Skeletal muscle satellite cell (primary cell): ENCODE data around the gene SLC2A2. TPM values are rescaled to one million over a fixed set of nuclear protein-coding genes. Genes with fewer than 3 reads are reported as not detected.

Source experiments
- H3K27me3 ChIP-seq: 2 replicates; pipeline ENCODE4 v1.7.0; 2013; ENCODE audit warnings: low read length; ENCODE audit not compliant: control insufficient read depth, insufficient read depth
- H3K36me3 ChIP-seq: 2 replicates; pipeline ENCODE4 v1.7.0; 2013; ENCODE audit warnings: mild to moderate bottlenecking, control low read depth, low read length; ENCODE audit not compliant: insufficient read depth
- H3K4me1 ChIP-seq: 2 replicates; pipeline ENCODE4 v1.7.0; 2013; ENCODE audit warnings: low read length; ENCODE audit not compliant: control insufficient read depth, insufficient read depth
- H3K4me2 ChIP-seq: 2 replicates; pipeline ENCODE4 v1.7.0; 2013; ENCODE audit warnings: mild to moderate bottlenecking, low read length
- H3K4me3 ChIP-seq: 2 replicates; pipeline ENCODE4 v1.7.0; 2013; ENCODE audit warnings: low read length
- H3K9ac ChIP-seq: 2 replicates; pipeline ENCODE4 v1.7.0; 2013; ENCODE audit warnings: mild to moderate bottlenecking, low read depth, low read length, moderate library complexity
- H3K9me3 ChIP-seq: replicated peaks from 2 replicates; pipeline ENCODE4 v1.7.0; 2013; ENCODE audit warnings: mild to moderate bottlenecking, control low read depth, low read length
- total RNA-seq: library from RNA; depleted of rRNA; stranded (reverse); fragments of >200 nt; gene quantifications from 2 replicates; pipeline ENCODE4 v1.2.3, GENCODE V29; 2012; rRNA removed

Gene SLC2A2
- total RNA-seq: not detected in 2 replicates

DNA sequence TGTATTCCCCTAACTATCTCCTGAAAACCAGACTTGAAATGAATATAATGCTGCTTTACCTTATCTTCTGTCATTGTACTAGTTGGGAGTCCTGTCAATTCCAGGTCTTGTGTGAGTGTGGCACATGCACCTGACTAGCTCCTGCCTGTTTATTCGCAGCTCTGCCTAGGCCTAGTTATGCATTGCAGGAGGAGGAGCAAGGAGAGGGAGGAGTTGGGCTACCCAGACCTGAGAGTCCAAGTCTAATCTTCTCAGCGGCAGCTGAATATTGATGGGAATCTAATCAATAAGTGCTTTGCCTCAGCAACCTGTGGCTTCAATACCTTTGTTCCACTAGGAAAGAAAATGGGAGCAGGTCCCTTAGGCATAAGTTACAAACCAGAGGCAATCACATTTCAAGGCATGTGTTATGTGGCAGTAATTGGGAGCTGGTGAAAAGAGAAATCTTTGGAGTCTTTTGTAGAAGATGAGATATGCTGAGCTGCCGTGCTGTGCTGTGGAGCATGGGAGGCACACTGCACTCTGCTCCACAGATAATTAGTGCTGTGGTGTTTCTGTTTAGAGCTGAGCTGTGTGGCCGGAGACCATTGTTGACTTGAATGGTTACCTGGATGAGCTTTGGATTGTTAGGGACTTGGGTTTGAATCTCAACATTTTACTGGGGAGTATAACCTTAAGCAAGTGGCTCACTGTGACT, at the start of gene SLC2A2:
Gene SLC2A2 (minus strand): TSS at position 124 of the 697 bp plus-strand sequence. CDS start 50 bp downstream, at position 74.
- Histone ChIP-seq H3K4me1 (peaks cover 20% of the 10 kb centered on the region), H3K4me3 (no peak within 1 kb of the TSS), H3K36me3 (no peaks in the 10 kb centered on the region), H3K27me3 (no peaks in the 10 kb centered on the region), H3K9ac (no peak within 1 kb of the TSS), H3K9me3 (no peaks in the 10 kb centered on the region), H3K4me2 (no peak within 1 kb of the TSS)

- H3K4me1 ChIP-seq: no peaks in the 10 kb centered on the region
- no peak overlapping the region for H3K9ac ChIP-seq
- H3K4me2 ChIP-seq: no peak overlapping the region
- no peaks in the 10 kb centered on the region for H3K9me3 ChIP-seq
- no peak overlapping the region for H3K4me3 ChIP-seq
- H3K27me3 ChIP-seq: no peaks in the 10 kb centered on the region
- H3K36me3 ChIP-seq: no peaks in the 10 kb centered on the region
Measured at GRCh38 chr3:171072432-171072831, 45.9 kb upstream of the SLC2A2 start.

DNA sequence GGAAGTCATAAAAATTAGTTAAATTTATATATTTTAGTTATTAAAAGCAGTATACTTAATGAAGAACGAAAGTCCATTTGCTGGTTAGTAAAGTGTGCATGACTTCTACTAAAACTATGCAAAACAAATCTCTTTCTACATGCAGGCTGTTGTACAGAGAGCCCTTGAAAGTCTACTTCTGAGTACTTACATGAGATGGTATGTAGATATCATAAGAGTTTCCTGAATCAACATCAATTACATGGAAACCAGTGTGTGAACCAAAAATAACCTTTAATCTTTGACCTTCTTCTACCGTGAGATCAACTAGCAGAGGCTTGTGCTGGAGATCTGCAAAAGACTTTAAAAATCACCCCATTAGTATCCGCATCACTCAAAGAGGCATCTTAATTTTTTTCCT, 42.1 kb upstream of the SLC2A2 start:
- Histone ChIP-seq H3K9me3 (no peaks in the 10 kb centered on the region), H3K4me3 (no peak overlapping the region), H3K4me2 (no peak overlapping the region), H3K9ac (no peak overlapping the region), H3K36me3 (no peaks in the 10 kb centered on the region), H3K27me3 (no peaks in the 10 kb centered on the region), H3K4me1 (no peaks in the 10 kb centered on the region)

GRCh38 chr3:171066206-171066605, 39.7 kb upstream of the SLC2A2 start:
- no peaks in the 10 kb centered on the region for H3K9me3 ChIP-seq
- no peaks in the 10 kb centered on the region for H3K36me3 ChIP-seq
- no peaks in the 10 kb centered on the region for H3K27me3 ChIP-seq
- H3K4me3 ChIP-seq: no peak overlapping the region
- no peaks in the 10 kb centered on the region for H3K4me1 ChIP-seq
- H3K4me2 ChIP-seq: no peak overlapping the region
- H3K9ac ChIP-seq: no peak overlapping the region

GRCh38 chr3:171065732-171066131, 39.2 kb upstream of the SLC2A2 start:
- no peaks in the 10 kb centered on the region for H3K9me3 ChIP-seq
- H3K4me1 ChIP-seq: no peaks in the 10 kb centered on the region
- no peak overlapping the region for H3K9ac ChIP-seq
- H3K4me3 ChIP-seq: no peak overlapping the region
- no peaks in the 10 kb centered on the region for H3K36me3 ChIP-seq
- no peak overlapping the region for H3K4me2 ChIP-seq
- H3K27me3 ChIP-seq: no peaks in the 10 kb centered on the region

- H3K4me1 ChIP-seq: no peaks in the 10 kb centered on the region
- H3K36me3 ChIP-seq: no peaks in the 10 kb centered on the region
- H3K27me3 ChIP-seq: no peaks in the 10 kb centered on the region
- H3K9ac ChIP-seq: no peak overlapping the region
- no peak overlapping the region for H3K4me2 ChIP-seq
- no peak overlapping the region for H3K4me3 ChIP-seq
- H3K9me3 ChIP-seq: no peaks in the 10 kb centered on the region
Measured at GRCh38 chr3:171064461-171064860, 37.9 kb upstream of the SLC2A2 start.

DNA sequence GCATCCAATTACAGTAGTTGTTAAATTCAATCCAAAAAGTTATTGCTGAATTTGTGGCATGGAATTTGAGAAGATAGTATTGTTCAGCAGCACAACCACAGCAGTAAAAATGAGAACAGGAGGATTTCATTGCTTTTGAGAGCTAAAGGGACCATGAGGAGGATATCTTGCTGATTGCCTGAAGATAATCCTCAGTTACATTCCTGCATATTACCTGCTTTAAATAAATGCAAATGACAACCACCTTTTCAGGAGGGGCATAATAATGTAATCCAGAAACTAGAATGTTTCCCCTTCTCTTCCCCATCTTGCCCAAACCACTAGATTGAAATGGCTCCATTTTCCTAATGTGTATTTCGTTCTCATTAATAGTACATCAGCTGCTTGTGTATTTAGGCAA, 35.2 kb upstream of the SLC2A2 start:
- no peak overlapping the region for H3K4me2 ChIP-seq
- H3K4me1 ChIP-seq: peaks cover 4% of the 10 kb centered on the region
- no peak overlapping the region for H3K9ac ChIP-seq
- no peak overlapping the region for H3K4me3 ChIP-seq
- H3K36me3 ChIP-seq: no peaks in the 10 kb centered on the region
- no peaks in the 10 kb centered on the region for H3K9me3 ChIP-seq
- H3K27me3 ChIP-seq: no peaks in the 10 kb centered on the region

GRCh38 chr3:171059978-171060377, 33.5 kb upstream of the SLC2A2 start:
- peaks cover 19% of the 10 kb centered on the region for H3K4me1 ChIP-seq
- no peaks in the 10 kb centered on the region for H3K9me3 ChIP-seq
- no peak overlapping the region for H3K9ac ChIP-seq
- H3K4me2 ChIP-seq: no peak overlapping the region
- H3K4me3 ChIP-seq: no peak overlapping the region
- H3K36me3 ChIP-seq: no peaks in the 10 kb centered on the region
- H3K27me3 ChIP-seq: no peaks in the 10 kb centered on the region

- no peaks in the 10 kb centered on the region for H3K27me3 ChIP-seq
- no peak overlapping the region for H3K4me3 ChIP-seq
- H3K9me3 ChIP-seq: no peaks in the 10 kb centered on the region
- no peak overlapping the region for H3K4me2 ChIP-seq
- H3K36me3 ChIP-seq: no peaks in the 10 kb centered on the region
- no peak overlapping the region for H3K9ac ChIP-seq
- peaks cover 21% of the 10 kb centered on the region for H3K4me1 ChIP-seq
Measured at GRCh38 chr3:171058873-171059603, 32.5 kb upstream of the SLC2A2 start.

GRCh38 chr3:171058058-171058457, 31.5 kb upstream of the SLC2A2 start:
- no peaks in the 10 kb centered on the region for H3K9me3 ChIP-seq

GRCh38 chr3:171057072-171057471, 30.6 kb upstream of the SLC2A2 start:
- no peak overlapping the region for H3K9ac ChIP-seq
- H3K4me1 ChIP-seq: peaks cover 21% of the 10 kb centered on the region
- H3K36me3 ChIP-seq: no peaks in the 10 kb centered on the region
- H3K4me2 ChIP-seq: no peak overlapping the region
- no peaks in the 10 kb centered on the region for H3K9me3 ChIP-seq
- no peak overlapping the region for H3K4me3 ChIP-seq
- H3K27me3 ChIP-seq: no peaks in the 10 kb centered on the region

More at GRCh38 chr3:171058058-171058457, 31.5 kb upstream of the SLC2A2 start:
- no peak overlapping the region for H3K9ac ChIP-seq
- H3K4me1 ChIP-seq: peaks cover 21% of the 10 kb centered on the region
- no peaks in the 10 kb centered on the region for H3K27me3 ChIP-seq
- H3K4me3 ChIP-seq: no peak overlapping the region
- H3K36me3 ChIP-seq: no peaks in the 10 kb centered on the region
- H3K4me2 ChIP-seq: no peak overlapping the region

DNA sequence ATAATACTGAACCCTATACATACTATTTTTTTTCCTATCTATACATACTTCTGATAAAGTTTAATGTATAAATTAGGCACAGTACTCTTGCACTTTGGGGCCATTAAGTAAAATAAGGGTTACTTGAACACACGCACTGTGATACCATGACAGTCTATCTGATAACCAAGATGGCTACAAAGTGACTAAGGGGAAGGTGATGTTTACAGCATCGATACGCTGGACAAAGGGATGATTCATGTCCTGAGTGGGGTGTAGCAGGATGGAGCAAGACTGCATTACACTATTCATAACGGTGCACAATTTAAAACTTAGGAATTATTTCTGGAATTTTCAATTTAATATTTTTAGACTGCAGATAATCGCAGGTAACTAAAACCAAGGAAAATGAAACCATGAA, 30.0 kb upstream of the SLC2A2 start:
- no peak overlapping the region for H3K4me3 ChIP-seq
- no peaks in the 10 kb centered on the region for H3K9me3 ChIP-seq
- peaks cover 21% of the 10 kb centered on the region for H3K4me1 ChIP-seq
- H3K36me3 ChIP-seq: no peaks in the 10 kb centered on the region
- no peak overlapping the region for H3K9ac ChIP-seq
- no peak overlapping the region for H3K4me2 ChIP-seq
- H3K27me3 ChIP-seq: no peaks in the 10 kb centered on the region
